GM18505 (cell line): ENCODE measurements around the gene AFAP1L2.

Source experiments
- ATAC-seq: cut with Tn5 transposase; IDR thresholded peaks from one replicate; pipeline ENCODE4 v1.9.1; 2021; ENCODE audit not compliant: unreplicated experiment
- POLR2A ChIP-seq: IDR thresholded peaks from 4 replicates; pipeline ENCODE4 v1.6.1; 2011; ENCODE audit warnings: borderline replicate concordance; ENCODE audit not compliant: insufficient read depth, insufficient read length; ENCODE audit errors: extremely low read depth

Gene AFAP1L2

DNA sequence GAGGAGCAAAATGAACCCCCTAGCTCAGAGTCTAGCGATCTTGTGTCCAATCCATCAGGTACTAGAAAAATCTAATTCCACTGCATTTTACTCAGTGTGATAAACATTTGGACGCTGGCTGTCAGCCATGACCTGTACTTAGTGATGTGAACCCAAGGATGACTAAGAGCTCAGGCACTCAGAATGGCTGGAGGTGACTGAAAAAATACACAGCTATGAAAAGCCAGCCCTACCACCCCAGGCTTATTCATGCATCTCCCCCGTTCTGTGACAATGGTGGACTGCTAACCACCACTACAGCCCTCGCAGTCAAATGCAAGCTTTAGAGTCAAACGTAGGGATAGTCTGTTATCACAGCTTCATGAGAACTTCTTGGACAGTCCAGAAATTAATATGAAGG, 14.9 kb downstream of the AFAP1L2 start:
- no peak for TF ChIP-seq POLR2A
- no peak for ATAC-seq

DNA sequence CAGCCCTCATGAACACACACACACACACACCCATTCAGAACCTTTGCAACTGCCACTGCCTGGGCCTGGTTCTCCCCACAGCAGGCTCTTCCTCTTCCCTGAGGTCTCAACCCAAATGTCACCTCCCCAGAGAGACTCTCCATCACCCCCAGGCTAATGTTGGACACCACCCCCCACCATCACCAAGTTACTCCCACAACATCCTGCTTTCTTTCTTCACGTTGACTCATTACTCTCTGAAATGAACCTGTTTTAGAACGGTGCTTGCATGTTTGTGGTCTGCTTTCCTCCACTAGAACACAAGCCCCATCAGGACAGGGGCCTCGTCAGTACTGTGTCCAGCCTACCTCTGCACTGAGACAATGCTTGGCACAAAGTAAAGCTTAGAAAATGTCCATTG, 16.0 kb downstream of the AFAP1L2 start:
- TF ChIP-seq POLR2A, result no peak
- no peak for ATAC-seq

GRCh38 chr10:114387784-114388183, 16.5 kb downstream of the AFAP1L2 start:
- TF ChIP-seq POLR2A, result no peak
- no peak for ATAC-seq

GRCh38 chr10:114386452-114386851, 17.9 kb downstream of the AFAP1L2 start:
- no peak for ATAC-seq
- TF ChIP-seq POLR2A, result no peak

- no peak for ATAC-seq
- TF ChIP-seq POLR2A, result no peak
These were observed 18.7 kb downstream of the AFAP1L2 start for GRCh38 chr10:114385557-114385956.

GRCh38 chr10:114384601-114385000, 19.7 kb downstream of the AFAP1L2 start:
- no peak for TF ChIP-seq POLR2A

DNA sequence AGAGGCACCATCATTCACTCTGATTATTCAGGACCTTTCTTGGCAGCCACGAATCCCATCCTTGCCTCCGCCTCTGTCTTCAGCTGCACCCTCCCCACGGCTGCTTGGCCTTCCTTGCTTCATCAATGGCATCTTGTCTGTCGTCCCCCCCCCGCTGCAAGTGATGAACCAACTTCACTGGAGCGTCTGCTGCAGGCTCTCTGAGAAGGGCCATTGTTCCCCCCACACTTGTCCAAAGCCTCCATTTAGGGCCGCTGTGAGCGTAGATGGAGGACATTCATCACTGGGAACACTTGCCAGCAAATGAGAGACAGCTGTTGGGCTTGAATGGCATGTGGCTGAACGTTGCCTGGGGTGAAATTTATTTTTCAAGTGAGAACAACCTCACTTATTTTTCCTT, 20.1 kb downstream of the AFAP1L2 start:
- TF ChIP-seq POLR2A, result no peak
- no peak for ATAC-seq

More at GRCh38 chr10:114384601-114385000, 19.7 kb downstream of the AFAP1L2 start:
- no peak for ATAC-seq

GRCh38 chr10:114380797-114381196, 23.5 kb downstream of the AFAP1L2 start:
- no peak for ATAC-seq
- no peak for TF ChIP-seq POLR2A

DNA sequence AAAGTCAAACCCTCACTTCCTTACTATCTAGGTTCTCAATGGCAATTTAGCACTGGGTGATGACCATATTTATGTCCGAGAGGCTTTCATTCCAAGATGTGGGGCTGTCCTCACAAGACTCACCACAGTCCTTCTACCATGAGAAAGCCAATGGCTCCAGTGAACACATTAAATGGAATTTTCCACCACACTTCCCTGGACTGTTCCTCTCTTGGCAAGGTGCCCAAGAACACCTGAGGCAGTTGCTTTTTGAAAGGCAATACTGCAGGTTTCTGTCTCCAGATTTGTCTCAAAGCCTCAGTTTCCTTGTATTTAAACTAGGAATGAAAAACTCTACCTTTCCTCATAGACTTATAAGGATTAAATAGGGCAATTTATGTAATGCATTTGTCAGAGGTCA, 24.2 kb downstream of the AFAP1L2 start:
- ATAC-seq, result no peak

DNA sequence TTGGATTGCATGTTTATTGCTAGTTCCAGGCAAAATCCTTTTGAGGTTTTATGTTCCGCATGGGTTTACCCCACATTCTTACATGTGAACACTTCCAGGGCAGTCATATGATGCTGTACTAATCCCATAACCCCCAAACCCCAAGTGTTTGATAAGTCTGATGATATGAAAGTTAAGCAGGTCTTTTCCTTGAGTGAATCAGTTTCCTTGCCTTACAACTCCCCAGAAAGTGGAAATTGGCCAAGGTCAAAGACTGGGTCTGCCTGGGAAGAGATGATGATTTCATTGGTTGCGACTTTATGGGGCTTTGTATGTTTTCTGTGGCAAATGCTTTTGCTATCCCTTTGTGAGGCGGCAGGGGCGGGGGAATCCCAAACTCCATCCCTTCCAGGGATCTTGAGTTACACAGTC, 24.7 kb downstream of the AFAP1L2 start:
- ATAC-seq, result no peak
- no peak for TF ChIP-seq POLR2A

More for the DNA sequence above, 24.2 kb downstream of the AFAP1L2 start:
- no peak for TF ChIP-seq POLR2A

GRCh38 chr10:114376523-114376922, 27.8 kb downstream of the AFAP1L2 start:
- TF ChIP-seq POLR2A, result no peak
- ATAC-seq, result no peak

GRCh38 chr10:114375047-114375446, 29.3 kb downstream of the AFAP1L2 start:
- ATAC-seq, result no peak
- no peak for TF ChIP-seq POLR2A

GRCh38 chr10:114374053-114374791, 30.1 kb downstream of the AFAP1L2 start:
- no peak for TF ChIP-seq POLR2A

GRCh38 chr10:114373631-114374030, 30.7 kb downstream of the AFAP1L2 start:
- TF ChIP-seq POLR2A, result no peak
- ATAC-seq, result no peak

More at GRCh38 chr10:114374053-114374791, 30.1 kb downstream of the AFAP1L2 start:
- no peak for ATAC-seq
